Measurements from ENCODE around the gene DENND4C.

Gene DENND4C

DNA sequence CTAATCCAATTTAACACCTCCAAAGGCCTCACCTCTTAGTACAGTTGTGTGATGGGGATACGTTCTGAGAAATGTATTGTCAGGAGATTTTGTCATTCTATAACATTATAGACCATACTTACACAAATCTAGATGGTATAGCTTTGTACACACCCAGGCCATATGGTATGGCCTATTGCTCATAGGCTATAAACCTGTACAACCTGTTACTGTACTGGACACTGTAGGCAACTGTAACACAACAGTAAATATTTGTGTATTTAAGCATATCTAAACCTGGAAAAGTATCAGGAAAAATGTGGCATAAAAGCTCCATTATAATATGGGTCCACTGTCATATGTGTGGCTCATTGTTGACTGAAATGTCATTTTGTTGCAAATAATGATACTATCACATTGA is 190.4 kb downstream of the DENND4C start:
- DNase-seq, result no peak

Data from SHP77 treated with DMSO at 0.1 percent for 48 hours (cell line).